ENCODE data around the gene MKNK1.
"Not testable (repeated sequence)": the region's sequence is repeated elsewhere in the genome, so short reads cannot be mapped to it uniquely, and the experiment has no call there.

MKNK1 gene

GRCh38 chr1:46603858-46604549 is at the start of gene MKNK1:
TSS of gene MKNK1 (minus strand) at chr1:46604268. CDS start at chr1:46583327, 20,941 bp downstream.
- DNase-seq: peak; percentile 97

DNA sequence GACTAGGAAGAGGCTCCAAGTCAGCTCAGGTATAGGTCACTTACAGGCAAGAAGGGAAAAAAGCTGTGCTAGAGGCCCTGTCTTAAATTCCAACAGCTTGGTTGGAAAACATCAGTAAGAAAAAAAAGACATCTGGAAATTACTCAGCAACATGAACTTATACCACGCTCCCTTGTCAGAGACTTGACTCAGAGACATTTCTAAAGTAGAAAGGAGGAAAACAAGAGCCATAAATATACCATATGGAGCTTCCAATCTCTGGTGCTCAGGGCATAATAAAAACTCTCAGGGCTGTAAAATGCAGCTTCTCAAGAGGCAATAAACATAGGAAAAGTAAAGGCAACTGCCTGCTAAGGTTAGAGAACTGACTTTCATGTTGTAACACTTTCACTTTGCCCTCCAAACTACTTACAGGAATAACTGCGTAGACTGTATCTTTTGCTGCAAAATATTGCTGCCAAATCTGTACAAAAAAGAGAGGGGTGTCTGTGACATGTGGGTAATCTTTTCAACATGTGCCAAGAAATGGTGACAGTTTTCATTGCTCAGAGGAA is 49.4 kb upstream of the MKNK1 start:
- DNase-seq: no peak

GRCh38 chr1:46652321-46653100 is 48.4 kb upstream of the MKNK1 start:
- no peak for DNase-seq

- not testable (repeated sequence) for DNase-seq
Measured at GRCh38 chr1:46651152-46651551, 47.1 kb upstream of the MKNK1 start.

DNA sequence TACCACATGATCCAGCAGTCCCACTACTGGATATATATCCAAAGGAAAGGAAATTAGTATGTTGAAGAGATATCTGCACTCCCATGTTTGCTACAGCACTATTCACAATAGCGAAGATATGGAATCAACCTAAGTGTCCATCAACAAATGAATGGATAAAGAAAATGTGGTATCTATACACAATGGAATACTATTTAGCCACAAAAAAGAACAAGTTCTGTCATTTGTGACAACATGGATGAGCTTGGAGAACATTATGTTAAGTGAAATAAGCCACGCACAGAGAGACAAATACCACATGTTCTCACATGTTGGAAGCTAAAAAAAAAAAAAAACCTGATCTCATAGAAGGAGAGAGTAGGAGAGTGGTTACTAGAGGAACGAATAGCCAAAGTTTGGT is 46.4 kb upstream of the MKNK1 start:
- DNase-seq: no peak

- no peak for DNase-seq
Measured at GRCh38 chr1:46649764-46650163, 45.7 kb upstream of the MKNK1 start.

DNA sequence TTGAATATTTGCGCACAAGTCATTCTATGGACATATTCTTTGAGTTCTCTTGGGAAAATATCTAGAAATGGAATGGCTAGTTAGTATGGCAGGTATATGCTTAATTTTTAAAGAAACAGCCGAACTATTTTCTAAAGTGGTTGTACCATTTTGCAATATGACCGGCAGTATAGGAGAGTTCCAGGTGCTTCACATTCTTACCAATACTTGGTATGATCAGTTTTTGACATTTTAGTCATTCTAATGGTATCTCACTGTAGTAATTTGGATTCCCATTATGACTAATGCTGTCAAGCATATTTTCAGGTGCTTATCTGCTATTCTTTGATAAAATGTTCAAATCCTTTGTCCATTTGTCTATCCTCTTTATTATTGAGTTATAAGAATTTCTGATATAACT is 43.5 kb upstream of the MKNK1 start:
- DNase-seq: no peak

DNA sequence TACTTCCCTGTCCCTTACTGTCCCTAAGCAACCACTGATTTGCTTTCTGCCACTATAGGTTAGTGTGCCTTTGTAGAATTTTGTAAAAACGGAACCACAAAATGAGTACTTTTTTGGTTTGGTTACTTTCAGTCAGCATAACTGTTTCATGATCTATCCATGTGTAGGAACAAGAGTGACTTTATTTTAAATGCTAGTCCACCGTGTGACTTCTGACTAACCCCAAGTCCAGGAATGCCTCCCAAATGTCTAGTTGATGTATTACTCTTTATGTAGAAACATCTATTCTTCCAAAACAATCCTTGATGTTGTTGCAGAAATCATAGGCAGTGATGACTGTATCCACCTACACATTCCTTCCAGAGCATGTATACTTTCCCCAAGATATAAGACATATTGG is 42.8 kb upstream of the MKNK1 start:
- DNase-seq: no peak

GRCh38 chr1:46646331-46646730 is 42.3 kb upstream of the MKNK1 start:
- no peak for DNase-seq

- DNase-seq: no peak
Measured at GRCh38 chr1:46645815-46646214, 41.7 kb upstream of the MKNK1 start.

- DNase-seq: no peak
Measured at GRCh38 chr1:46643368-46643775, 39.3 kb upstream of the MKNK1 start.

GRCh38 chr1:46642115-46642680 is 38.1 kb upstream of the MKNK1 start:
- DNase-seq: no peak

- DNase-seq: no peak
Measured at GRCh38 chr1:46639547-46639946, 35.5 kb upstream of the MKNK1 start.

DNA sequence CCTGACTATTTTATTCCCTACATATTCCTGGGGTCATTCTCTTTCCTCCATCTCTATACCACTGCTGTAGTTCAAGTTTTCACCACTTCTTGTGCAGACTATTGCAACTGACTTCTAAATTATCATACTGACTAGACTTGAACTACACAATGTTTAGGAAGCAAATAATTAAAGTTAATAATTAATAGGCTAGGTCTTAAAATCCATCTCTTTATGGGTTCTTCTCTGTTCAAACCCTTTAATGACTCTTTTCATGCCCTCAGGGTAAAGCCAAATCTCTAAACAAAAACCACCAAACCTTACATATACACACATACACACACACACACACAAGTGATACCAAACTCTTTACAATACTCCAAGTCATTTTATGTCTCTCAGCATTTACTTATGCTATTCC is 34.9 kb upstream of the MKNK1 start:
- no peak for DNase-seq

DNA sequence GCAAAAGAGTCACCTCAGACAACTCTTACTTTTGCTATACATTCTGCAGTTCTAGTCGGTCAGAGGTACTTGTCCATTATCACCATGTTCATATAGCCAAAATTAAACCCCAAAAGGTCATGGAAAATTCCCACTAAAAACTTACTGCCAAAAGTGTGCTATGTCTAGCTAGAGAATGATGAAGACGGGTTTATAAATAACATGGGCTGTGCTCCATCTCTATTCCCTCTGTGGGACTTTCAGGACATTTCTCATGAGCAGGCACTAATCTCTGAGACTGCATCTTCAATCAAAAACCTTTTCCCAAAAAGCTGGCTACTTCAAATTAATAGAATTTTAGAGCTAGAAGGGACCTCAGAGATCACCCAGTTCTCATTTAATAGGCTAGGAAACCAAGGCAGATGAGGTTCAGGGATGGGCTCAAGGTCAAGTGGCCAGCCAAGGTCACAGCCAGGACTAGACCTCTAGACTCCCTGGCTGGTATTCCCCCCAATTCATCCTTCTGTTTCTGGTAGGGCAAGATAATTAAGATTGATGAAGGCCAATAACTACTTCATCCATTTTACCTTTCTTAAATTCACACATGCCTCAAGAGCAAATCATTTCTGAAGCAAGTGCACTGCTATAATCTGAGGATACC is 33.5 kb upstream of the MKNK1 start:
- no peak for DNase-seq

DNA sequence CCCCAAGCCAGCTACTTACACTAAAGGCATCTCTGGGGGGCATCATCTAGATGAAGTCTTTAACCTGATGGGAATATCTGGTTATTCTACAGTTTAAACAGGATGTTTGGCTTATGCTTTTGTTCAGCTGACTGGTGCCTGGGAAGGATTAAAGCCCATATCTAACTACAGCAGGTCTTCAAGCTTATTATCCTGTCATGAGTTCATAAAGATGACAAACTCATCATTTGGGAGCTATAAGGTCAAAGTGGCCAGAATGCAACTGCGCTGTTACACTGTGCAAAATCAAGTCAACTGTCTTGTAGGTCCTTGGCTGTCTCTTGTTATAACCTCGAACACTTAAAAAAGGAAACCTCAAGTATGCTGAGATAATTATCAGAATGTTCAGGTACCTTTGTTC is 31.1 kb upstream of the MKNK1 start:
- DNase-seq: no peak

DNA sequence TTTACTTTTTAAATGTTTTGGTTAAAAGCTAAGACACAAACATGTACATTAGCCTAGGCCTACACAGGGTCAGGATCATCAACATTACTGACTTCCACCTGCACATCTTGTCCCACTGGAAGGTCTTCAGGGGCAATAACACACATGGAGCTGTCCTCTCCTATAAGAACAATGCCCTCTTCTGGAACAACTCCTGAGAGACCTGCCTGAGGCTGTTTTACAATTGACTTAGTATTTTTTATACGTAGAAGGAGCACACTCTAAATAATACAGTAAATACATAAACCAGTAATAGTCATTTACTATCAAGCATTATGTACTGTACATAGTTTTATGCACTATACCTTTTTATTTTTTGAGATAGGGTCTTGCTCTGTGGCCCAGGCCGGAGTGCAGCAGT is 26.7 kb upstream of the MKNK1 start:
- DNase-seq: no peak

GRCh38 chr1:46623743-46624644 is 19.9 kb upstream of the MKNK1 start:
- no peak for DNase-seq

- DNase-seq: no peak
Measured at GRCh38 chr1:46622344-46622743, 18.3 kb upstream of the MKNK1 start.

- no peak for DNase-seq
Measured at GRCh38 chr1:46621930-46622329, 17.9 kb upstream of the MKNK1 start.

GRCh38 chr1:46619656-46620258 is 15.7 kb upstream of the MKNK1 start:
- no peak for DNase-seq
